ENCODE measurements around the gene SORL1-AS1.

SORL1-AS1 gene

GRCh38 chr11:121451986-121452608 lies 670 bp downstream of the SORL1-AS1 start, which contains the start of gene SORL1 (continued):
- TF ChIP-seq RAD51 (IDR thresholded peaks at IDR 0.05) (no peak), USF1 (IDR thresholded peaks at IDR 0.05; ENCODE audit: borderline replicate concordance, extremely low read length, insufficient read depth, low read depth, low read length) (peak; percentile 54), BACH1 (IDR thresholded peaks at IDR 0.05; ENCODE audit: borderline replicate concordance) (peak; percentile 95), E2F4 (IDR thresholded peaks at IDR 0.05; ENCODE audit: low read depth, low read length) (no peak), SP1 (IDR thresholded peaks at IDR 0.05; ENCODE audit: low read depth, low read length) (no peak), ZNF24 (IDR thresholded peaks at IDR 0.05) (0 out of 2 replicates have a peak, but pooled peaks have one; percentile 39), CTCF (IDR thresholded peaks at IDR 0.05 in 2 of 3, conservative IDR thresholded peaks at IDR 0.05 in 1 of 3; ENCODE audit: control insufficient read depth in 2 of 3, extremely low read depth in 1 of 3, insufficient read depth in 1 of 3, low read depth in 3 of 3, low read length in 3 of 3) (peak; percentile 48 to 73 (median 68))
